Astrocyte (in vitro differentiated cells and primary cell): Measurements from ENCODE around the gene ZNF783.

Source experiments
- EZH2 ChIP-seq: IDR thresholded peaks from 2 replicates; pipeline ENCODE4 v1.6.1; 2012; ENCODE audit warnings: mild to moderate bottlenecking, low read length, inconsistent platforms; ENCODE audit not compliant: insufficient read depth
- TF ChIP-seq, protein P1 (sequence below): IDR thresholded peaks from 2 replicates; pipeline ENCODE4 v1.5.1; 2011; ENCODE audit warnings: low read depth, mild to moderate bottlenecking, inconsistent platforms, low read length, moderate library complexity; ENCODE audit not compliant: insufficient read depth

DNA sequence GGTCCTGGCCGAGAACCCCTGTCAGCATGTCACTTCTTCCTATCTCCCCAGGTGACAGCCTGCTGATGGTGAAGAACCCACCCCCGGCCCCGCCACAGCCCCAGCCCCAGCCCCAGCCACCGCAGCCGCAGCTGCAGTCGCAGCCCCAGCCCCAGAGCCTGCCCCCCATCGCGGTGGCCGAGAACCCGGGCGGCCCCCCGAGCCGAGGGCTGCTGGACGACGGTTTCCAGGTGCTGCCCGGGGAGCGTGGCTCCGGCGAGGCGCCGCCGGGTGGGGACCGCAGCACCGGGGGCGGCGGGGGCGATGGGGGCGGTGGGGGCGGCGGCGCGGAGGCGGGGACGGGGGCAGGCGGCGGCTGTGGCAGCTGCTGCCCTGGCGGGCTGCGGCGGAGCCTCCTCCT lies 38.2 kb upstream of the ZNF783 start:
- TF ChIP-seq, protein P1, sequence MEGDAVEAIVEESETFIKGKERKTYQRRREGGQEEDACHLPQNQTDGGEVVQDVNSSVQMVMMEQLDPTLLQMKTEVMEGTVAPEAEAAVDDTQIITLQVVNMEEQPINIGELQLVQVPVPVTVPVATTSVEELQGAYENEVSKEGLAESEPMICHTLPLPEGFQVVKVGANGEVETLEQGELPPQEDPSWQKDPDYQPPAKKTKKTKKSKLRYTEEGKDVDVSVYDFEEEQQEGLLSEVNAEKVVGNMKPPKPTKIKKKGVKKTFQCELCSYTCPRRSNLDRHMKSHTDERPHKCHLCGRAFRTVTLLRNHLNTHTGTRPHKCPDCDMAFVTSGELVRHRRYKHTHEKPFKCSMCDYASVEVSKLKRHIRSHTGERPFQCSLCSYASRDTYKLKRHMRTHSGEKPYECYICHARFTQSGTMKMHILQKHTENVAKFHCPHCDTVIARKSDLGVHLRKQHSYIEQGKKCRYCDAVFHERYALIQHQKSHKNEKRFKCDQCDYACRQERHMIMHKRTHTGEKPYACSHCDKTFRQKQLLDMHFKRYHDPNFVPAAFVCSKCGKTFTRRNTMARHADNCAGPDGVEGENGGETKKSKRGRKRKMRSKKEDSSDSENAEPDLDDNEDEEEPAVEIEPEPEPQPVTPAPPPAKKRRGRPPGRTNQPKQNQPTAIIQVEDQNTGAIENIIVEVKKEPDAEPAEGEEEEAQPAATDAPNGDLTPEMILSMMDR: no peak
- no peak for TF ChIP-seq EZH2
